ENCODE data around the gene MGAM2.
A peak's percentile ranks its signal among the peaks of the same experiment; 100 is the strongest.

Gene MGAM2

DNA sequence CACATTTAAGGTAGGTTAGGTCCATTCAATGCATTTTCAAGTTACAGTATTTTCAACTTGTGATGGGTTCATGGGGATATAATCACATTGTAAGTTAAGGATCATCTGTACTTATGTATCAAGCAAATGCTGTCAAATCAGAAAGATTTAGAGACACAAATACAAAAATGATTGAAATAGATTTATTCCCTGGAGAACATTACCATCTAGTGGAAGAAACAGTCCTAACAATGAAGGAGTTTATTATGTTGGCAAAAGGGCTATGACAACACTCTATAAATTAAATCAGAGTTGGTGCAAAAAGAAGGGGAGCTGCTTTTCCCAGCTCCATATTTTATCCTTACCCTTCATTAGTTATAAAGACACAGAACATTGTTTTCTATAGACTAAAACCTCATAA is 77.3 kb downstream of the MGAM2 start:
- TF ChIP-seq, protein P1, sequence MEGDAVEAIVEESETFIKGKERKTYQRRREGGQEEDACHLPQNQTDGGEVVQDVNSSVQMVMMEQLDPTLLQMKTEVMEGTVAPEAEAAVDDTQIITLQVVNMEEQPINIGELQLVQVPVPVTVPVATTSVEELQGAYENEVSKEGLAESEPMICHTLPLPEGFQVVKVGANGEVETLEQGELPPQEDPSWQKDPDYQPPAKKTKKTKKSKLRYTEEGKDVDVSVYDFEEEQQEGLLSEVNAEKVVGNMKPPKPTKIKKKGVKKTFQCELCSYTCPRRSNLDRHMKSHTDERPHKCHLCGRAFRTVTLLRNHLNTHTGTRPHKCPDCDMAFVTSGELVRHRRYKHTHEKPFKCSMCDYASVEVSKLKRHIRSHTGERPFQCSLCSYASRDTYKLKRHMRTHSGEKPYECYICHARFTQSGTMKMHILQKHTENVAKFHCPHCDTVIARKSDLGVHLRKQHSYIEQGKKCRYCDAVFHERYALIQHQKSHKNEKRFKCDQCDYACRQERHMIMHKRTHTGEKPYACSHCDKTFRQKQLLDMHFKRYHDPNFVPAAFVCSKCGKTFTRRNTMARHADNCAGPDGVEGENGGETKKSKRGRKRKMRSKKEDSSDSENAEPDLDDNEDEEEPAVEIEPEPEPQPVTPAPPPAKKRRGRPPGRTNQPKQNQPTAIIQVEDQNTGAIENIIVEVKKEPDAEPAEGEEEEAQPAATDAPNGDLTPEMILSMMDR (IDR thresholded peaks at IDR 0.05; ENCODE audit: insufficient read depth, low read length) = peak; percentile 6
- TF ChIP-seq GABPA (IDR thresholded peaks at IDR 0.05; ENCODE audit: low read depth) (no peak), REST (IDR thresholded peaks at IDR 0.05; ENCODE audit: insufficient replicate concordance, low read depth) (no peak), POLR2AphosphoS5 (IDR thresholded peaks at IDR 0.05; ENCODE audit: low read depth) (no peak)
- Histone ChIP-seq H3K27ac (replicated peaks) (no peak overlapping the region), H3K4me3 (replicated peaks; ENCODE audit: insufficient read depth, low read length) (no peak overlapping the region), H3K27me3 (ENCODE audit: insufficient read depth, poor library complexity, severe bottlenecking) (peaks cover 5% of the 10 kb centered on the region)
- no peak for DNase-seq (ENCODE audit: low read depth in 1 of 2, low spot score in 1 of 2)

DNA sequence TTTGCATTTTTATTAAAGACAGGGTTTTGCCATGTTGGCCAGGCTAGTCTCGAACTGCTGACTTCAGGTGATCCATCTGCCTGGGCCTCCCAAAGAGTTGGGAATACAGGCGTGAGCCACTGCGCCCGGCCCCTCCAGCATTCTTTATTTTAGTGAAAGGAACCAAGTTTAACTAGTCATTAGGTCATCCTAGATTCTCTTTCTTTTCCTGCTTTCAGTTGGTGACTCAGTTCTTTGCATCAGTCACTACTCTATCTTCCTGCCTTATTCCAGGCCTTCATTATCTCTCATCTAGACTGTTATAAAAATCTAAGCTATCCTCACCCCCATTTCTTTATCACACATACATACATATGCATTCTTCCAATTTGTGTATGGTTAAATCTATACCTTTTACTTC is 82.7 kb downstream of the MGAM2 start:
- TF ChIP-seq REST (IDR thresholded peaks at IDR 0.05; ENCODE audit: insufficient replicate concordance, low read depth) (no peak), POLR2AphosphoS5 (IDR thresholded peaks at IDR 0.05; ENCODE audit: low read depth) (no peak)
- DNase-seq (ENCODE audit: low read depth in 1 of 2, low spot score in 1 of 2) = no peak
- H3K27me3 ChIP-seq (ENCODE audit: insufficient read depth, poor library complexity, severe bottlenecking) = peaks cover 5% of the 10 kb centered on the region
- no peak overlapping the region for H3K27ac ChIP-seq (replicated peaks)
- H3K4me3 ChIP-seq (replicated peaks; ENCODE audit: insufficient read depth, low read length) = no peak overlapping the region

GRCh38 chr7:142196066-142196840 is 84.7 kb downstream of the MGAM2 start:
- TF ChIP-seq REST (IDR thresholded peaks at IDR 0.05; ENCODE audit: insufficient replicate concordance, low read depth) (no peak), GABPA (IDR thresholded peaks at IDR 0.05; ENCODE audit: low read depth) (no peak), SPI1 (IDR thresholded peaks at IDR 0.05; ENCODE audit: borderline replicate concordance, low read depth) (no peak), POLR2AphosphoS5 (IDR thresholded peaks at IDR 0.05; ENCODE audit: low read depth) (no peak)
- TF ChIP-seq, protein P1 (IDR thresholded peaks at IDR 0.05; ENCODE audit: insufficient read depth, low read length) = no peak
- Histone ChIP-seq H3K27me3 (ENCODE audit: insufficient read depth, poor library complexity, severe bottlenecking) (peaks cover 7% of the 10 kb centered on the region), H3K4me3 (replicated peaks; ENCODE audit: insufficient read depth, low read length) (no peak overlapping the region), H3K27ac (replicated peaks) (no peak overlapping the region)
- DNase-seq (ENCODE audit: low read depth in 1 of 2, low spot score in 1 of 2) = no peak

Measured in HL-60 (cell line).